ENCODE data around the gene MALT1. TPM values are rescaled to one million over a fixed set of nuclear protein-coding genes. Genes with fewer than 3 reads are reported as not detected.

MALT1 gene
- total and polyA plus RNA-seq, 3 donors from 2014 or later, result 25.4 to 36.6 (median 30.3) TPM

DNA sequence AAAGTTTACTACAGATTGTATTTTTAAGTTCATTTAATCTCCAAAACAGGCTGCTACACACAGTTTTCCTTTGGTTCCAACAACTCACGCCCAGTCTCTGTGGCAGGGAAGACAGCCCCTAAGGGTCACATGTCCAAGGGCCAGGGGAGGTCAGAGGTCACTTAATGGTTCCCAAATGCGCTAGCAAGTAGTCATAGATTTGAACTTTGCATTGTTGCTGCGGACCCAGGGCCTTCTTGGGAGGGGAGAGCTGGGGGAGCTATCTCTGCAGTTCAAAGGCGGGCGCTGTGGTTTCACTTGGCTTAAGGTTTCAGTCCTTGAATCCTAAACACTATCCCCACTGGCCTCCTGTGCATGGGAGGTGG lies 118.6 kb downstream of the MALT1 start:
- no peak overlapping the region for H3K4me3 ChIP-seq
- intact Hi-C loops (cut with DNase I; ENCODE audit: low total_unique reads), result no loop called here
- TF ChIP-seq POLR2A (IDR thresholded peaks at IDR 0.05), result no peak
- TF ChIP-seq, protein P1, sequence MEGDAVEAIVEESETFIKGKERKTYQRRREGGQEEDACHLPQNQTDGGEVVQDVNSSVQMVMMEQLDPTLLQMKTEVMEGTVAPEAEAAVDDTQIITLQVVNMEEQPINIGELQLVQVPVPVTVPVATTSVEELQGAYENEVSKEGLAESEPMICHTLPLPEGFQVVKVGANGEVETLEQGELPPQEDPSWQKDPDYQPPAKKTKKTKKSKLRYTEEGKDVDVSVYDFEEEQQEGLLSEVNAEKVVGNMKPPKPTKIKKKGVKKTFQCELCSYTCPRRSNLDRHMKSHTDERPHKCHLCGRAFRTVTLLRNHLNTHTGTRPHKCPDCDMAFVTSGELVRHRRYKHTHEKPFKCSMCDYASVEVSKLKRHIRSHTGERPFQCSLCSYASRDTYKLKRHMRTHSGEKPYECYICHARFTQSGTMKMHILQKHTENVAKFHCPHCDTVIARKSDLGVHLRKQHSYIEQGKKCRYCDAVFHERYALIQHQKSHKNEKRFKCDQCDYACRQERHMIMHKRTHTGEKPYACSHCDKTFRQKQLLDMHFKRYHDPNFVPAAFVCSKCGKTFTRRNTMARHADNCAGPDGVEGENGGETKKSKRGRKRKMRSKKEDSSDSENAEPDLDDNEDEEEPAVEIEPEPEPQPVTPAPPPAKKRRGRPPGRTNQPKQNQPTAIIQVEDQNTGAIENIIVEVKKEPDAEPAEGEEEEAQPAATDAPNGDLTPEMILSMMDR (IDR thresholded peaks at IDR 0.05), result no peak
- H3K36me3 ChIP-seq (ENCODE audit: low read depth, missing control alignments), result no peaks in the 10 kb centered on the region
- 81 to 83% methylated on average over 5 of the region's 5 CpGs for WGBS, 2 donors
- peak overlapping the region in 1 of 2 donors; percentile 81 for H3K27ac ChIP-seq
- no peaks in the 10 kb centered on the region for H3K4me1 ChIP-seq
- no peak for DNase-seq
- H3K9me3 ChIP-seq, result no peaks in the 10 kb centered on the region
- H3K27me3 ChIP-seq, result no peaks in the 10 kb centered on the region

DNA sequence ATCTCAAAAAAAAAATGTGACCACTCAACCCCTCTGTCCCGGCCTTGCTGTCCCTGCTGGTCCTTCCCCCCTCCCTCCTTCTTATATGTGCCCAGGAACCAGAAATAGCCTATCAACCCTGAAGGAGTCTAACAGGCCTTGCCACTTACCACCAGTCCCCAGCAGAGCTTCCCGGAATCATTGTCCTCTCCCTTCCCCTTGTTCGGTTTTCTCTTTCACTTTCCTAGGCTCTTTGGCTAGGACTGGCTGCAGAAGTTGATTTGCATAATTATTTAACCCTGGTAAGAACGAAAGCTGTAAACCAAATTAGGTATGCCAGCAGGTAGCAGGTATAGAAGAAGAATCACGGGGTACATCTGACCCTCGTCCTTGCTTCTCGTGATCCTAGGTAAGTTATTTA lies 120.8 kb downstream of the MALT1 start:
- H3K4me3 ChIP-seq, result no peak overlapping the region
- H3K27ac ChIP-seq, result no peak overlapping the region
- 90 to 92% methylated on average over 7 of the region's 7 CpGs for WGBS, 2 donors
- no peaks in the 10 kb centered on the region for H3K36me3 ChIP-seq (ENCODE audit: low read depth, missing control alignments)
- no peaks in the 10 kb centered on the region for H3K9me3 ChIP-seq
- no peaks in the 10 kb centered on the region for H3K27me3 ChIP-seq
- no peak for DNase-seq
- intact Hi-C loops (cut with DNase I; ENCODE audit: low total_unique reads), result no loop called here
- H3K4me1 ChIP-seq, result no peaks in the 10 kb centered on the region
- TF ChIP-seq POLR2A (IDR thresholded peaks at IDR 0.05), result no peak
- TF ChIP-seq, protein P1 (IDR thresholded peaks at IDR 0.05), result no peak

- Histone ChIP-seq H3K27ac (no peak overlapping the region), H3K36me3 (ENCODE audit: low read depth, missing control alignments) (no peaks in the 10 kb centered on the region), H3K27me3 (no peaks in the 10 kb centered on the region), H3K4me1 (no peaks in the 10 kb centered on the region), H3K4me3 (no peak overlapping the region), H3K9me3 (no peaks in the 10 kb centered on the region)
- TF ChIP-seq POLR2A (IDR thresholded peaks at IDR 0.05), result no peak
- TF ChIP-seq, protein P1 (IDR thresholded peaks at IDR 0.05), result no peak
- 86 to 100% methylated on average over 1 of the region's 1 CpG for WGBS, 2 donors
- intact Hi-C loops (cut with DNase I; ENCODE audit: low total_unique reads), result no loop called here
- no peak for DNase-seq
Observed at GRCh38 chr18:58793361-58793760, 122.1 kb downstream of the MALT1 start.

GRCh38 chr18:58796220-58796619 lies 125.0 kb downstream of the MALT1 start:
- intact Hi-C loops (cut with DNase I; ENCODE audit: low total_unique reads), result no loop called here
- Histone ChIP-seq H3K36me3 (ENCODE audit: low read depth, missing control alignments) (no peaks in the 10 kb centered on the region), H3K9me3 (no peaks in the 10 kb centered on the region), H3K4me1 (no peaks in the 10 kb centered on the region), H3K27me3 (no peaks in the 10 kb centered on the region), H3K4me3 (no peak overlapping the region), H3K27ac (no peak overlapping the region)
- no peak for DNase-seq
- TF ChIP-seq, protein P1 (IDR thresholded peaks at IDR 0.05), result no peak
- no peak for TF ChIP-seq POLR2A (IDR thresholded peaks at IDR 0.05)
- 80 to 90% methylated on average over 1 of the region's 1 CpG for WGBS, 2 donors

DNA sequence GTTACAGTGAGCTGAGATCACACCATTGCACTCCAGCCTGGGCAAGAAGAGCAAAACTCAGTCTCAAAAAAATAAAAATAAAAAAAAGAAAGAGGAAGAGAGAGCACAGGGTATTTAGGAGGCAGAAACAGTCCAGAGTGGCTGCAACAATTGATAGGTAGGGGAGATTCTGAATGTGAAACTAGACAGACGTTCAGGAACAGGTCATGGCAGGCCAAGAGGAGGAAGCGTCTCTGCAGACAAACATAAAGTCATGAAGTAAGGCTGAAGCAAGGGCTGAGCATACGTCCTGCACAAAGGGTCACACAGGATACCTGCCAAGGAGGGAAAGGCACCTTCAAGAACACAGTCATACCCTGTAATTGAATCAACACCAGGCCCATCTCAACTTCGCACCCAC lies 129.3 kb downstream of the MALT1 start:
- TF ChIP-seq, protein P1 (IDR thresholded peaks at IDR 0.05), result no peak
- no peak for TF ChIP-seq POLR2A (IDR thresholded peaks at IDR 0.05)
- Histone ChIP-seq H3K27ac (no peak overlapping the region), H3K4me3 (no peak overlapping the region), H3K4me1 (peaks cover 6% of the 10 kb centered on the region), H3K27me3 (no peaks in the 10 kb centered on the region), H3K9me3 (no peaks in the 10 kb centered on the region), H3K36me3 (ENCODE audit: low read depth, missing control alignments) (no peaks in the 10 kb centered on the region)
- intact Hi-C loops (cut with DNase I; ENCODE audit: low total_unique reads), result no loop called here
- 72 to 82% methylated on average over 4 of the region's 4 CpGs for WGBS, 2 donors
- no peak for DNase-seq
